ENCODE data around the gene CDH13.

DNA sequence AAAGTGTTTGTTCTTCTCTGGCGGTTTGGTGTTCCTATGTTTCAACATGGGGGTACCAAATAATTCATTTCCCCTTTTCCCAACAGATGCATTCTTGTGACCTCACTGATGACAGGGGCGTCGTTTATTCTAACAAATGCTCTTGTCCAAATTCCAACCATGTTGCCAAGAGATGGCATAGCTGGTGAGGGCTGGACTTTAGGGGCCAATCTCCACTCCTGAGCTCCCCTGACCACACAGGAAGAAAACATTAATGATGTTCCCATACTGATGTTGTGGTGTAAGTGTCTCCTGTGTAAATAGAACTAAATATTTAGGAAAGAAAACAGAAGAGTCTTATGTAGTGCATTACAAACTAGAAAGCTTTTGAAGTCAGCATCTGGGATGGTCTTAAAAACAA is 431.6 kb downstream of the CDH13 start:
- no peak for TF ChIP-seq POLR2A (IDR thresholded peaks at IDR 0.05; ENCODE audit: low read depth, low read length)
- TF ChIP-seq FOS (IDR thresholded peaks at IDR 0.05; ENCODE audit: borderline replicate concordance, insufficient read depth, low read length) = no peak

All from endothelial cell of umbilical vein (primary cell).